Fibroblast of pulmonary artery (primary cell): ENCODE data around the gene KLRG1.

Experiments
- DNase-seq: peaks from one replicate; pipeline ENCODE4 v3.0.0-alpha.2; 2010; ENCODE audit warnings: low read depth
- H3K4me3 ChIP-seq: replicated peaks from 2 replicates; pipeline ENCODE4 v1.5.1; 2011; ENCODE audit warnings: low read depth, mild to moderate bottlenecking, control low read depth, low read length, moderate library complexity
- CTCF ChIP-seq: IDR thresholded peaks from 2 replicates; pipeline ENCODE4 v1.5.1; 2011; ENCODE audit warnings: mild to moderate bottlenecking, control low read depth, low read length, inconsistent platforms; ENCODE audit errors: missing control alignments

KLRG1 gene

GRCh38 chr12:9049520-9050133 is 60.3 kb downstream of the KLRG1 start:
- peak; percentile 57 for TF ChIP-seq CTCF
- peak; percentile 71 for DNase-seq
- no peak overlapping the region for H3K4me3 ChIP-seq

GRCh38 chr12:9050521-9051157 is 61.3 kb downstream of the KLRG1 start:
- no peak overlapping the region for H3K4me3 ChIP-seq
- DNase-seq = no peak
- no peak for TF ChIP-seq CTCF

GRCh38 chr12:9051158-9051550 is 61.8 kb downstream of the KLRG1 start:
- no peak overlapping the region for H3K4me3 ChIP-seq
- no peak for TF ChIP-seq CTCF
- no peak for DNase-seq

- H3K4me3 ChIP-seq = no peak overlapping the region
- no peak for DNase-seq
- no peak for TF ChIP-seq CTCF
These were observed 63.3 kb downstream of the KLRG1 start for GRCh38 chr12:9052610-9053009.
